ENCODE data around the gene REXO4.

The REXO4 gene

DNA sequence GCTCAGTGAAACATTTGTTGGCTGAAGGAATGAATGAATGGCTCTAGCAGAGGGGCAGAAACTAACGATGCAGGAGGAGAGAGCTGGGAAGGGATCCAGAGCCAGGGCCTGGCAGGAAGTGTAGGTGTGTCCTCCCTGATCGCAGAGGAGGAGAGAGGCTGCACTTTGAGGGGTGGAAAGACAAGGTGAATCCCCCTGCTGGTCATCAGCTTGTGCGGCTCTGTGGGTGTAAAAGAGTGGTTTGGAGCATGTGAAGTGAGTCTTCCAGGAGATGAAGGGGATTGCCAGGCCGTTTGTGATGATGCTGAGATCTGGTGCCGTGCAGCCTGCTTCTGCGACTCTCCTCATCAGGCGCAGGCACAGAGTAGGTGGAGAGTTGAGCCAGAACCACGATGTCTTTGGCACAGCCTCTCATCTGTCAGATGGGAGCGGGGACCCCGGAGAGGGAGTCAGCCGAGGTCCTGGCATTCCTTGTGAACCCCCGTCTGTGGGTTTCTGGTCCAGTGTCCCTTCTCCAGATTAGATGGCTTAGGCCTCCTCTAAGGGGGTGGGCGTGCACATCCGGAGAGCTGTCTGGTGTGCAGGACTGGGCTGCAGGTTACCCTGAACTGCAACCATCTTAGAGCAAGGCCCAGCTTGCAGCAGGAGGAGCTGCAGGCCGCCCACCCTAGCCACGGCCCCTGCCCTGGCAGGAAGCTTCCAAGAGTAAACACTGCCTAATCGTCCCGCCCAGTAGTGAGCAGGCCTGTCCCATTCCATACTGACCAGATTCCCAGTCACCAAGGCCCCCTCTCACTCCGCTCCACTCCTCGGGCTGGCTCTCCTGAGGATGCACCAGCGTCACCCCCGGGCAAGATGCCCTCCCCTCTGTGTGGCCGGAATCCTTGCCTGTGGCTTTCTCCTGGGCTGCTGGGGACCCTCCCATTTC lies 4.1 kb upstream of the REXO4 start, which contains the start of gene ADAMTS13:
Gene ADAMTS13, plus strand, starts transcription at position 753 of the 928 bp plus-strand sequence. Its CDS starts 77 bp downstream, at position 830.
- no peaks in the 10 kb centered on the region for H3K27me3 ChIP-seq
- H3K36me3 ChIP-seq: no peaks in the 10 kb centered on the region
- DNase-seq: peak; percentile 54
- TF ChIP-seq, protein P1, sequence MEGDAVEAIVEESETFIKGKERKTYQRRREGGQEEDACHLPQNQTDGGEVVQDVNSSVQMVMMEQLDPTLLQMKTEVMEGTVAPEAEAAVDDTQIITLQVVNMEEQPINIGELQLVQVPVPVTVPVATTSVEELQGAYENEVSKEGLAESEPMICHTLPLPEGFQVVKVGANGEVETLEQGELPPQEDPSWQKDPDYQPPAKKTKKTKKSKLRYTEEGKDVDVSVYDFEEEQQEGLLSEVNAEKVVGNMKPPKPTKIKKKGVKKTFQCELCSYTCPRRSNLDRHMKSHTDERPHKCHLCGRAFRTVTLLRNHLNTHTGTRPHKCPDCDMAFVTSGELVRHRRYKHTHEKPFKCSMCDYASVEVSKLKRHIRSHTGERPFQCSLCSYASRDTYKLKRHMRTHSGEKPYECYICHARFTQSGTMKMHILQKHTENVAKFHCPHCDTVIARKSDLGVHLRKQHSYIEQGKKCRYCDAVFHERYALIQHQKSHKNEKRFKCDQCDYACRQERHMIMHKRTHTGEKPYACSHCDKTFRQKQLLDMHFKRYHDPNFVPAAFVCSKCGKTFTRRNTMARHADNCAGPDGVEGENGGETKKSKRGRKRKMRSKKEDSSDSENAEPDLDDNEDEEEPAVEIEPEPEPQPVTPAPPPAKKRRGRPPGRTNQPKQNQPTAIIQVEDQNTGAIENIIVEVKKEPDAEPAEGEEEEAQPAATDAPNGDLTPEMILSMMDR (IDR thresholded peaks at IDR 0.05; ENCODE audit: low read depth, low read length): peak; percentile 48
- no peaks in the 10 kb centered on the region for H3K9me3 ChIP-seq
- H3K4me3 ChIP-seq (ENCODE audit: low read depth, low read length): no peak within 1 kb of the TSS
- H3K4me1 ChIP-seq: no peaks in the 10 kb centered on the region

DNA sequence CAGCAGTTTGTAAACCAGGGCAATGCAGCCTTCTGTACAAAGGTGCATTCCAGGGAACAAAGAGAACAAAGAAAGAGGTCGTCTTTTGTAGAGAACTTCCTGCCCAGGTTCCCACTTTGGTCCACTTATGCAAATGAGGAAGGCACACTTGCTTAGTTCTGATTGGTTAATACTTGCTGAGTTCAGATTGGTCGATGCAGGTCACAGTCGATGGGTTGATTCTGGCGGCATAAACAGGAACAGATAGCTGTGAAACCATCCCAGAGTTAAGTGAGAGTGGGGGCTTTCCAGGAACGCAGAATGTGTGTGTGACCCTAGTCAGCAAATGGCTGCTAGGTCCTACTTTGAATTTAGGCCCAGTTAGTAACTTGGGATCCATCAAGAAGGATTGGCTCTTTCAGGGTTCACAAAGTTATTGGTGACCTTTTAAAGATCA lies 2.6 kb upstream of the REXO4 start:
- Histone ChIP-seq H3K4me1 (no peaks in the 10 kb centered on the region), H3K9me3 (no peaks in the 10 kb centered on the region), H3K36me3 (peaks cover 10% of the 10 kb centered on the region), H3K27me3 (no peaks in the 10 kb centered on the region), H3K4me3 (ENCODE audit: low read depth, low read length) (no peak overlapping the region)
- TF ChIP-seq, protein P1 (IDR thresholded peaks at IDR 0.05; ENCODE audit: low read depth, low read length): no peak
- no peak for DNase-seq

DNA sequence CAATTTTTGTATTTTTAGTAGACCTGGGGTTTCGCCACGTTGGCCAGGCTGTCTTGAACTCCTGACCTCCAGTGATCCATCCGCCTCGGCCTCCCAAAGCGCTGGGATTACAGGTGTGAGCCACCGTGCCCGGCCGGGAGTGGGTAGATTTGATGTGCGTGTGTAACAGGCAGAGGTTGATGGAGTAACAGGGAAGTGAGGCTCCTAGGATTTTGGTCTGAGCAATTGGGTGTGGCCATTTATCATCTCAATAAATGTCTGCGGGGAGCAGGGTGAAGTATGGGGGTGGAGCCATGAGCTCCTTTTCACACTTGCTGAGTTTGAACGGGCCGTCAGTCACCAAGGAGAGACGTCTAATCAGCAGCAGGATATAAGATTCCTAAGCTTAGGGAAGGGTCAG lies 1.2 kb upstream of the REXO4 start:
- Histone ChIP-seq H3K4me3 (ENCODE audit: low read depth, low read length) (peak overlapping the region; percentile 98), H3K4me1 (no peaks in the 10 kb centered on the region), H3K9me3 (no peaks in the 10 kb centered on the region), H3K36me3 (peaks cover 16% of the 10 kb centered on the region), H3K27me3 (no peaks in the 10 kb centered on the region)
- DNase-seq: no peak
- TF ChIP-seq, protein P1 (IDR thresholded peaks at IDR 0.05; ENCODE audit: low read depth, low read length): no peak

DNA sequence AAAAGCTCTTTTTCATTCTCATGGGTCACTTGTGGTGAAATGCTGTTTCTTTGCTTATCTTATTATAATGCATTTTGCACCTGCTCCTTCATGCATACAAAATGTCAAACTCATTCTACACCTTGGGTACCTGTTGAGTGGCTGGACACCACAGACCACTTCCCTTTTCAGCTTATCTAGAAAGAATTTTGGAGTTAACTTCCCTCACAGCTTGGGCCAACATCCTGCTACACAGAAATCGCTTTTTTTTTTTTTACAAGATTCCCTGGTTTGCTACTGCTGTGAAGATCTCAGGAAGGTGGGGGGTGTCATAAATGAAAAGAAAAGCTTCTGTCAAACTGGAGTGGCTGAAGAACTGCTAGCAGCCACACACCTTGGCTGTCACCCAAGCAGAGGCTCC lies 2.6 kb downstream of the REXO4 start:
- DNase-seq: no peak
- no peaks in the 10 kb centered on the region for H3K27me3 ChIP-seq
- H3K4me1 ChIP-seq: no peaks in the 10 kb centered on the region
- TF ChIP-seq, protein P1 (IDR thresholded peaks at IDR 0.05; ENCODE audit: low read depth, low read length): no peak
- peaks cover 47% of the 10 kb centered on the region for H3K36me3 ChIP-seq
- H3K4me3 ChIP-seq (ENCODE audit: low read depth, low read length): no peak overlapping the region
- no peaks in the 10 kb centered on the region for H3K9me3 ChIP-seq

DNA sequence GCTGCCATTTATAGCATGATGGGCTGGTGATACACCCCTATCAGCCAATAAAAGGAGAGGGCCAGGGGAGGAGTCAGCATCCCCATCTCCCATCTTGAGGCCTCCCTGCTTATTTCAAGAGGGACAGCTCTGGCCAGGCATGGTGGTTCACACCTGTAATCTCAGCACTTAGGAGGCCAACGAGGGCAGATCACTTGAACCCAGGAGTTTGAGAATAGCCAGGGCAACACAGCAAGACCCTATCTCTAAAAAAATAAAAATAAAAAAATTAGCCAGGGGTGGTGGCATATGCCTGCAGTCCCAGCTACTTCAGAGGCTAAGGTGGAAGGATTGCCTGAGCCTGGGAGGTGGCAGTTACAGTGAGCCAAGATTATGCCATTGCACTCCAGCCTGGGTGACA lies 9.8 kb downstream of the REXO4 start:
- TF ChIP-seq, protein P1 (IDR thresholded peaks at IDR 0.05; ENCODE audit: low read depth, low read length): no peak
- H3K4me3 ChIP-seq (ENCODE audit: low read depth, low read length): no peak overlapping the region
- no peaks in the 10 kb centered on the region for H3K4me1 ChIP-seq
- DNase-seq: no peak
- no peaks in the 10 kb centered on the region for H3K9me3 ChIP-seq
- H3K36me3 ChIP-seq: peaks cover 58% of the 10 kb centered on the region
- H3K27me3 ChIP-seq: no peaks in the 10 kb centered on the region
